Activated CD4-positive, alpha-beta T cell treated with anti-CD3 and anti-CD28 coated beads for 36 hours (primary cell): ENCODE measurements around the gene LARP4B. TPM values are rescaled to one million over a fixed set of nuclear protein-coding genes. Genes with fewer than 3 reads are reported as not detected.

Experiments
- ATAC-seq: fragments of 200-7000 bp; cut with Tn5 transposase; one replicate; pipeline ENCODE4 v1.10.0; 2021; ENCODE audit warnings: mild to moderate bottlenecking, moderate library complexity
- CTCF ChIA-PET: fragments of 350-600 bp; sonication (Branson Sonifier 250); formaldehyde crosslinking; loops from one replicate; lab custom pipeline; 2021; ENCODE audit warnings: antibody characterized with exemption; lab: Charles Lee
- POLR2A ChIA-PET: fragments of 350-600 bp; sonication (Branson Sonifier 250); formaldehyde crosslinking; loops from one replicate; lab custom pipeline; 2021; ENCODE audit warnings: antibody characterized with exemption, inconsistent platforms; lab: Charles Lee
- DNase-seq: peaks from one replicate; pipeline ENCODE4 v3.0.0-alpha.2; 2020
- H3K27ac Mint-ChIP-seq: one replicate; pipeline ENCODE4 v1.8.0; 2021; ENCODE audit warnings: mixed read lengths
- H3K27me3 Mint-ChIP-seq: one replicate; pipeline ENCODE4 v1.8.0; 2021; ENCODE audit warnings: mixed read lengths
- H3K36me3 Mint-ChIP-seq: one replicate; pipeline ENCODE4 v1.8.0; 2021; ENCODE audit warnings: low read depth, mixed read lengths
- H3K4me1 Mint-ChIP-seq: one replicate; pipeline ENCODE4 v1.8.0; 2021; ENCODE audit warnings: mixed read lengths
- H3K4me3 Mint-ChIP-seq: one replicate; pipeline ENCODE4 v1.8.0; 2021; ENCODE audit warnings: mild to moderate bottlenecking, moderate library complexity, mixed read lengths
- H3K9me3 Mint-ChIP-seq: one replicate; pipeline ENCODE4 v1.8.0; 2021; ENCODE audit warnings: low read depth, mixed read lengths
- intact Hi-C, 2 experiments: fragments of 100-400 bp; cut with DNase I in 1 of 2; cut with micrococcal nuclease in 1 of 2; formaldehyde crosslinking; loops; one replicate each; pipeline versions ENCODE4 v1.14.2 to v1.15.1; 2022 to 2024; cut with DNase I, micrococcal nuclease
- total RNA-seq, 2 experiments: library from RNA; stranded (reverse); gene quantifications; one replicate each; pipeline ENCODE4 v1.2.3, GENCODE V29; 2021

LARP4B gene
- total RNA-seq, 2 experiments from 2014 or later = 88.2 to 97.5 TPM

GRCh38 chr10:842795-843194 lies 88.7 kb downstream of the LARP4B start:
- Mint-ChIP-seq H3K4me1 (peaks cover 22% of the 10 kb centered on the region), H3K4me3 (no peak overlapping the region), H3K9me3 (no peaks in the 10 kb centered on the region), H3K36me3 (peaks cover 49% of the 10 kb centered on the region), H3K27ac (no peak overlapping the region), H3K27me3 (no peaks in the 10 kb centered on the region)
- ATAC-seq (no peak), DNase-seq (no peak)
- intact Hi-C loops = no loop called here
- ChIA-PET CTCF (interaction anchor here (1.2 kb wide), 1 partner anchor 13 kb away, joined by 3 read pairs; no protein-coding TSS in a partner anchor), POLR2A (no interaction called here)

- ATAC-seq (no peak), DNase-seq (no peak)
- H3K4me3 Mint-ChIP-seq = no peak overlapping the region
- POLR2A ChIA-PET = no interaction called here
- CTCF ChIA-PET = interaction anchor here (1.4 kb wide), 1 partner anchor 12 kb away, joined by 3 read pairs; no protein-coding TSS in a partner anchor
- no peak overlapping the region for H3K27ac Mint-ChIP-seq
- intact Hi-C loops = no loop called here
- peaks cover 23% of the 10 kb centered on the region for H3K4me1 Mint-ChIP-seq
- no peaks in the 10 kb centered on the region for H3K27me3 Mint-ChIP-seq
- peaks cover 45% of the 10 kb centered on the region for H3K36me3 Mint-ChIP-seq
- no peaks in the 10 kb centered on the region for H3K9me3 Mint-ChIP-seq
Measured at GRCh38 chr10:841535-841934, 90.0 kb downstream of the LARP4B start.

- DNase-seq (no peak), ATAC-seq (no peak)
- H3K4me1 Mint-ChIP-seq = peaks cover 14% of the 10 kb centered on the region
- POLR2A ChIA-PET = no interaction called here
- H3K9me3 Mint-ChIP-seq = no peaks in the 10 kb centered on the region
- no peaks in the 10 kb centered on the region for H3K27me3 Mint-ChIP-seq
- CTCF ChIA-PET = interaction anchor here (0.7 kb wide), 1 partner anchor 9 kb away, joined by 7 read pairs; no protein-coding TSS in a partner anchor
- no peak overlapping the region for H3K27ac Mint-ChIP-seq
- intact Hi-C loops = no loop called here
- H3K4me3 Mint-ChIP-seq = no peak overlapping the region
- peaks cover 53% of the 10 kb centered on the region for H3K36me3 Mint-ChIP-seq
Measured at GRCh38 chr10:839550-840205, 91.8 kb downstream of the LARP4B start.

GRCh38 chr10:836782-837181 lies 94.7 kb downstream of the LARP4B start:
- ChIA-PET CTCF (no interaction called here), POLR2A (no interaction called here)
- Mint-ChIP-seq H3K4me3 (no peak overlapping the region), H3K4me1 (peaks cover 16% of the 10 kb centered on the region), H3K9me3 (no peaks in the 10 kb centered on the region), H3K27me3 (no peaks in the 10 kb centered on the region), H3K36me3 (peaks cover 64% of the 10 kb centered on the region), H3K27ac (no peak overlapping the region)
- DNase-seq (no peak), ATAC-seq (no peak)
- intact Hi-C loops = no loop called here

- ChIA-PET CTCF (no interaction called here), POLR2A (no interaction called here)
- no peaks in the 10 kb centered on the region for H3K9me3 Mint-ChIP-seq
- H3K4me1 Mint-ChIP-seq = peaks cover 16% of the 10 kb centered on the region
- H3K27me3 Mint-ChIP-seq = no peaks in the 10 kb centered on the region
- H3K27ac Mint-ChIP-seq = no peak overlapping the region
- no peak for ATAC-seq
- H3K4me3 Mint-ChIP-seq = no peak overlapping the region
- H3K36me3 Mint-ChIP-seq = peaks cover 64% of the 10 kb centered on the region
- DNase-seq = no peak
- intact Hi-C loops = no loop called here
Measured at GRCh38 chr10:834493-834892, 97.0 kb downstream of the LARP4B start.

GRCh38 chr10:829241-829640 lies 102.3 kb downstream of the LARP4B start:
- no peak overlapping the region for H3K4me3 Mint-ChIP-seq
- H3K36me3 Mint-ChIP-seq = peaks cover 68% of the 10 kb centered on the region
- no peaks in the 10 kb centered on the region for H3K27me3 Mint-ChIP-seq
- H3K27ac Mint-ChIP-seq = no peak overlapping the region
- DNase-seq = no peak
- H3K4me1 Mint-ChIP-seq = peaks cover 3% of the 10 kb centered on the region
- no peaks in the 10 kb centered on the region for H3K9me3 Mint-ChIP-seq
- no peak for ATAC-seq
- CTCF ChIA-PET = interaction anchor here (0.9 to 2.3 kb wide), 6 partner anchors 10 to 252 kb away, joined by 3 to 7 read pairs (median 3); no protein-coding TSS in a partner anchor
- POLR2A ChIA-PET = no interaction called here
- intact Hi-C loops = no loop called here

GRCh38 chr10:828191-828590 lies 103.3 kb downstream of the LARP4B start:
- ChIA-PET POLR2A (no interaction called here), CTCF (no interaction called here)
- H3K27ac Mint-ChIP-seq = no peak overlapping the region
- no peaks in the 10 kb centered on the region for H3K27me3 Mint-ChIP-seq
- H3K36me3 Mint-ChIP-seq = peaks cover 68% of the 10 kb centered on the region
- DNase-seq = no peak
- intact Hi-C loops = no loop called here
- peaks cover 8% of the 10 kb centered on the region for H3K4me1 Mint-ChIP-seq
- no peak overlapping the region for H3K4me3 Mint-ChIP-seq
- no peaks in the 10 kb centered on the region for H3K9me3 Mint-ChIP-seq
- ATAC-seq = no peak

GRCh38 chr10:824946-825345 lies 106.6 kb downstream of the LARP4B start:
- DNase-seq (no peak), ATAC-seq (no peak)
- Mint-ChIP-seq H3K27ac (no peak overlapping the region), H3K4me1 (peaks cover 9% of the 10 kb centered on the region), H3K9me3 (no peaks in the 10 kb centered on the region), H3K4me3 (no peak overlapping the region), H3K36me3 (peaks cover 64% of the 10 kb centered on the region), H3K27me3 (no peaks in the 10 kb centered on the region)
- POLR2A ChIA-PET = no interaction called here
- intact Hi-C loops = no loop called here
- CTCF ChIA-PET = interaction anchor here (0.6 to 1.1 kb wide), 2 partner anchors 9 to 14 kb away, joined by 3 to 4 read pairs; no protein-coding TSS in a partner anchor

GRCh38 chr10:824497-824896 lies 107.0 kb downstream of the LARP4B start:
- ChIA-PET POLR2A (no interaction called here), CTCF (interaction anchor here (0.6 to 1.1 kb wide), 2 partner anchors 9 to 14 kb away, joined by 3 to 4 read pairs; no protein-coding TSS in a partner anchor)
- H3K9me3 Mint-ChIP-seq = no peaks in the 10 kb centered on the region
- intact Hi-C loops = no loop called here
- H3K36me3 Mint-ChIP-seq = peaks cover 62% of the 10 kb centered on the region
- H3K4me3 Mint-ChIP-seq = no peak overlapping the region
- DNase-seq (no peak), ATAC-seq (no peak)
- H3K27me3 Mint-ChIP-seq = no peaks in the 10 kb centered on the region
- H3K27ac Mint-ChIP-seq = no peak overlapping the region
- peaks cover 9% of the 10 kb centered on the region for H3K4me1 Mint-ChIP-seq

GRCh38 chr10:822661-823367 lies 108.7 kb downstream of the LARP4B start:
- no peak overlapping the region for H3K4me3 Mint-ChIP-seq
- POLR2A ChIA-PET = interaction anchor here (0.6 to 0.7 kb wide), 2 partner anchors 28 to 413 kb away, joined by 3 to 4 read pairs; no protein-coding TSS in a partner anchor
- peaks cover 57% of the 10 kb centered on the region for H3K36me3 Mint-ChIP-seq
- intact Hi-C loops = no loop called here
- H3K27ac Mint-ChIP-seq = peak overlapping the region; percentile 65
- no peaks in the 10 kb centered on the region for H3K27me3 Mint-ChIP-seq
- DNase-seq = no peak
- no peaks in the 10 kb centered on the region for H3K9me3 Mint-ChIP-seq
- CTCF ChIA-PET = no interaction called here
- no peak for ATAC-seq
- peaks cover 9% of the 10 kb centered on the region for H3K4me1 Mint-ChIP-seq

- intact Hi-C loops = no loop called here
- no peaks in the 10 kb centered on the region for H3K9me3 Mint-ChIP-seq
- peaks cover 64% of the 10 kb centered on the region for H3K36me3 Mint-ChIP-seq
- H3K4me3 Mint-ChIP-seq = no peak overlapping the region
- no peaks in the 10 kb centered on the region for H3K27me3 Mint-ChIP-seq
- ChIA-PET CTCF (no interaction called here), POLR2A (interaction anchor here (0.6 kb wide), 1 partner anchor 28 kb away, joined by 4 read pairs; no protein-coding TSS in a partner anchor)
- no peak overlapping the region for H3K27ac Mint-ChIP-seq
- H3K4me1 Mint-ChIP-seq = peaks cover 9% of the 10 kb centered on the region
- DNase-seq = no peak
- no peak for ATAC-seq
Measured at GRCh38 chr10:822197-822596, 109.3 kb downstream of the LARP4B start.
